Subcutaneous abdominal adipose tissue (tissue), 5 donors: Measurements from ENCODE around the gene TBX15.
"Not testable (repeated sequence)": the region's sequence is repeated elsewhere in the genome, so short reads cannot be mapped to it uniquely, and the experiment has no call there.

Experiments used
- H3K27ac ChIP-seq: one replicate; pipeline ENCODE4 v1.7.0; 2013; ENCODE audit warnings: low read depth, mild to moderate bottlenecking, inconsistent platforms, low read length, moderate library complexity
- H3K27me3 ChIP-seq, 5 donors: one replicate each; pipeline ENCODE4 v1.7.0; 2013; ENCODE audit warnings: low read length in 5 of 5, inconsistent platforms in 1 of 5; ENCODE audit not compliant: control insufficient read depth in 5 of 5, insufficient read depth in 4 of 5
- H3K36me3 ChIP-seq, 5 donors: one replicate each; pipeline ENCODE4 v1.7.0; 2013; ENCODE audit warnings: low read length in 5 of 5; ENCODE audit not compliant: control insufficient read depth in 5 of 5, insufficient read depth in 5 of 5
- H3K4me1 ChIP-seq, 5 donors: one replicate each; pipeline ENCODE4 v1.7.0; 2013; ENCODE audit warnings: low read length in 5 of 5, mild to moderate bottlenecking in 3 of 5, moderate library complexity in 1 of 5; ENCODE audit not compliant: control insufficient read depth in 5 of 5, insufficient read depth in 5 of 5
- H3K4me3 ChIP-seq, 5 donors: one replicate each; pipeline ENCODE4 v1.7.0; 2013; ENCODE audit warnings: low read length in 5 of 5, low read depth in 1 of 5
- H3K9ac ChIP-seq, 5 donors: one replicate each; pipeline ENCODE4 v1.7.0; 2013; ENCODE audit warnings: low read length in 5 of 5, mild to moderate bottlenecking in 4 of 5, moderate library complexity in 3 of 5
- H3K9me3 ChIP-seq, 5 donors: one replicate each; pipeline ENCODE4 v1.7.0; 2013; ENCODE audit warnings: low read length in 5 of 5; ENCODE audit not compliant: control insufficient read depth in 5 of 5
- donor health status: healthy.
- donor health status: healthy.
- donor health status: healthy.
- donor health status: healthy.
- donor health status: healthy.

The TBX15 gene

DNA sequence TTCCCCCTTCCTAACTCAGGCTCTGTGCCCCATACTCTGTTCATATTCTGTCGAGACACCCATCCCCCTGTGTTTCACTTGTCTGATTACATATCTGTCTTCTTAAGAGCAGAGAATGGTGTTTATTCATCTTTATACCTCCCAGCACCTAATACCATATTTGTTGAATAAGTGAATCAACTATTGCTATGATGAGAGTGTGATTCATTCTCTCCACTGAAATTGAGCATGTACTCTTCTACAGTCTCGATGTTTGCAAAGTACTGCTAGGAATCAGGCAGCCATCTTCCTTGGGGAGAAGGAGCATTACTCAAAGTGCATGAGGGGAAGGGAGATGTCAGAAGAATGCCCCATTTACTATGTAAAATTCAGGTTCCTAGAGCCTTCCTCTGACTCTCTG lies 27.0 kb downstream of the TBX15 start:
- Histone ChIP-seq H3K9me3 (peaks cover 0 to 2% (median 0%) of the 10 kb centered on the region in 5 donors), H3K9ac (peak overlapping the region in 1 of 5 donors; percentile 5), H3K4me3 (no peak overlapping the region), H3K36me3 (no peaks in the 10 kb centered on the region), H3K27ac (peak overlapping the region; percentile 75), H3K4me1 (peaks cover 19 to 58% (median 44%) of the 10 kb centered on the region in 5 donors), H3K27me3 (no peaks in the 10 kb centered on the region)

DNA sequence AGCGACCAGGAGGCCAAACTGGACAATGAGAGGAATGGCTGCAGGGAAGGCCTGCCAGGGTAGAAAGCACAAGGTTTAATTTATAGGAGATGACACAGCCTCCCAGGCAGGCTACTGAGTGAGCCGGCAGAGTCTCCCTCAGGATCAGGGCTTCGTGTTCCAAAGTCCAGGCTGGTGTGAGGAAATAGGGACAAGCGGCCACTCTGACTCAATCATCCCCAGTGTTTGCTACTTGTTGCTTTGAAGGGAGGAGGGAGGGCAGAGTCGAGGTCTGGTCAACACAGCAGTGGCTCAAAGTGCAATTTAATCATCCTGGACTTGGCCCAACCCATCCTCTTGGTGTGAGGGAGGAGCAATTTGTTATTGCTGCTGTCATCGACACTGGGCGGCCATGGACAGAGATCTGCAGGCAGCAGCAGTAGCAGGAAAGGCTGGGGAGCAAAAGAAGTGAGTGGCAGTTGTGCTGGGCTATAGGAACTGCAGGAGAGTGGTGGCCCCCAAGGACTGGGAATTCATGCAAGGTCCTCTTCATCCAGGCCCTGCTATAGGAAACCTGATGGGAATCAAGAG lies 27.5 kb downstream of the TBX15 start:
- Histone ChIP-seq H3K27ac (peak overlapping the region; percentile 90), H3K4me3 (peak overlapping the region in 2 of 5 donors; percentile 2 to 35), H3K9me3 (peaks cover 0 to 2% (median 0%) of the 10 kb centered on the region in 5 donors), H3K9ac (peak overlapping the region in 3 of 5 donors; percentile 5 to 56 (median 48)), H3K27me3 (no peaks in the 10 kb centered on the region), H3K4me1 (peaks cover 19 to 56% (median 42%) of the 10 kb centered on the region in 5 donors), H3K36me3 (no peaks in the 10 kb centered on the region)

DNA sequence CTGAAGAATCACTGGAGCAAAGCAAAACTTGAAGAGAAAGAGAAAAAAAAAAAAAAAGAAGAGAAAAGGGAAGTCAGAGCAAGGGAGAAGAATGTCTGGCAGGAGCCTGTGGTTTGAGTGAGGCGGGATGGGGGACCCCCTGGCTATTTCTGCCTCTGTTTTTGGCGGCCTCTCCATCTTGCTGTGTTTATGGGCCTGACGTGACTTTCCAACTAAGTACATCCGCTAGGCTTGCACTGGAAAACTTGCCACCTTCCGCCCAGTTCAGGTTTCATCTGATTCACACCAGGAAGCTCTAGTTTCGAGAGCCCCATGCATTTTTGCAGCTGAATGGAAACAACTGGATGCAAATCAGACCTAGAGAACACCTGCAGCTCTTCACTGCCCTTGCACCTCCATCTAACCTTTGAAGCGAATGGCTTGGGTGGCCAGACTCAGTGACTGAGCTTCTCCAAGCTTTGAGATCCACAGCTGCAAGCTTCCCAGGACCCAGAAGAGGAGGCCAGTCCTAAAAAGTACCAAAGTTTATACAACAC lies 28.0 kb downstream of the TBX15 start:
- Histone ChIP-seq H3K9me3 (peaks cover 0 to 2% (median 0%) of the 10 kb centered on the region in 5 donors), H3K27ac (peak overlapping the region; percentile 90), H3K27me3 (no peaks in the 10 kb centered on the region), H3K4me3 (peak overlapping the region in 2 of 5 donors; percentile 2 to 35), H3K4me1 (peaks cover 19 to 56% (median 42%) of the 10 kb centered on the region in 5 donors), H3K9ac (peak overlapping the region in 2 of 5 donors; percentile 48 to 56), H3K36me3 (no peaks in the 10 kb centered on the region)

DNA sequence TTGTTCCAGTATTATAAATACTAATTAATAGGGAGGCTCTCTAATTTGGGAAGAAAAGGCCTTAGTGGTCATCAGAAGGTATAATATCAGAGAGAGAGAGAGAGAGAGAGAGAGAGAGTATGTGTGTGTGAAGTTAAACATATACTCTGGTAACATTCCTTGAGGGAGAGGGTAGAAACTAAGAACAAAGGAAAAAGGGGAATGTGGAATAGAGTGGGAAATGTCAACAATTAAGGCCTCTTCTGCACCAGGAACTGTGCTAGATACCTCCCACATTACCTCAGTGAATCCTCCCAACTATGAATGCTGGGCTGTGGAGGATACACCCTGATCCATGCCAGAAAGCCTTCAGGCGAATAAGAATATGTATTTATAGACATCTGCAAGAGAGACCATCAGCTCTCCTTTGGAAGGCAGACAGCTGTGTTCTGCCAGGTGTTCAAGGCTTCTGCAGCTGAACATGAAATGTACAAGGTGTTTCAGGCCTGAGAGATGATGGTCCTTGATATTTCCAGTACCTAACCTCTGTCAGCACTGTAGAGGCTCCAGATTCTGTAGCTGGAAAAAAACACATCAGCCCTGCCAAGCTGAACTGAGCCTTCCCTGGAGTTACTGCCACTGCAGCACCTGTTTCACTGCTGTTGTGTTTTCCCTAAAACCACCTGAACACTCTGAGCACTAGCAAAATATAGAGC lies 29.1 kb downstream of the TBX15 start:
- peak overlapping the region in 1 of 5 donors; percentile 22 for H3K9ac ChIP-seq
- H3K27me3 ChIP-seq = no peaks in the 10 kb centered on the region
- no peak overlapping the region for H3K4me3 ChIP-seq
- H3K9me3 ChIP-seq = peaks cover 0 to 2% (median 0%) of the 10 kb centered on the region in 5 donors
- H3K36me3 ChIP-seq = no peaks in the 10 kb centered on the region
- peaks cover 19 to 49% (median 36%) of the 10 kb centered on the region in 5 donors for H3K4me1 ChIP-seq
- peak overlapping the region; percentile 90 for H3K27ac ChIP-seq

DNA sequence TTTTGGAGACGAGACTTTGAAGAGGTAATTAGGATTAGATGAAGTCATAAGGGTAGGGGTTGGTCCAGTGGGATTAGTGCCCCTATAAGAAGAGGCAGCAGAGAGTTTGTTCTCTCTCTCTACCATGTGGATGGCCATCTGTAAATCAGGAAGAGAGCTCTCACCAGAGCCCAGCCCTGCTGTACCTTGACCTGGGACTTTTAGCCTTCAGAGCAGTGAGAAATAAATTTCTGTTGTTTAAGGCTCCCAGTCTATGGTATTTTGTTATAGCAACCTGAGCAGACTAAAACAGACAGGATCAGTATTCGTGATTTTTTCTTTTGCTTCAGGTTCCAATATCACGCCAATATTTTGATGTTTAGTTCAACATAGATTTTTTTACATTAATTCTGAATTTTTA lies 30.0 kb downstream of the TBX15 start:
- Histone ChIP-seq H3K4me1 (peaks cover 15 to 44% (median 28%) of the 10 kb centered on the region in 5 donors), H3K4me3 (no peak overlapping the region), H3K9ac (no peak overlapping the region), H3K27ac (peak overlapping the region; percentile 90), H3K36me3 (no peaks in the 10 kb centered on the region), H3K9me3 (peaks cover 0 to 2% (median 0%) of the 10 kb centered on the region in 5 donors), H3K27me3 (no peaks in the 10 kb centered on the region)

DNA sequence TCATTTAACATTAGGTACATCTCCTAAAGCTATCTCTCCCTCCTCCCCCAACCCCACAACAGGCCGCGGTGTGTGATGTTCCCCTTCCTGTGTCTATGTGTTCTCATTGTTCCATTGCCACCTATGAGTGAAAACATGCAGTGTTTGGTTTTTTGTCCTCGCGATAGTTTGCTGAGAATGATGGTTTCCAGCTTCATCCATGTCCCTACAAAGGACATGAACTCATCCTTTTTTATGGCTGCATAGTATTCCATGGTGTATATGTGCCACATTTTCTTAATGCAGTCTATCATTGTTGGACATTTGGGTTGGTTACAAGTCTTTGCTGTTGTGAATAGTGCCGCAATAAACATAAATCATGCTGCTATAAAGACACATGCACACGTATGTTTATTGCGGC lies 30.6 kb downstream of the TBX15 start:
- not testable (repeated sequence) for H3K27me3 ChIP-seq, H3K9me3 ChIP-seq, H3K27ac ChIP-seq, H3K4me3 ChIP-seq, H3K36me3 ChIP-seq, H3K9ac ChIP-seq
- H3K4me1 ChIP-seq = peaks cover 14 to 40% (median 28%) of the 10 kb centered on the region in 5 donors

DNA sequence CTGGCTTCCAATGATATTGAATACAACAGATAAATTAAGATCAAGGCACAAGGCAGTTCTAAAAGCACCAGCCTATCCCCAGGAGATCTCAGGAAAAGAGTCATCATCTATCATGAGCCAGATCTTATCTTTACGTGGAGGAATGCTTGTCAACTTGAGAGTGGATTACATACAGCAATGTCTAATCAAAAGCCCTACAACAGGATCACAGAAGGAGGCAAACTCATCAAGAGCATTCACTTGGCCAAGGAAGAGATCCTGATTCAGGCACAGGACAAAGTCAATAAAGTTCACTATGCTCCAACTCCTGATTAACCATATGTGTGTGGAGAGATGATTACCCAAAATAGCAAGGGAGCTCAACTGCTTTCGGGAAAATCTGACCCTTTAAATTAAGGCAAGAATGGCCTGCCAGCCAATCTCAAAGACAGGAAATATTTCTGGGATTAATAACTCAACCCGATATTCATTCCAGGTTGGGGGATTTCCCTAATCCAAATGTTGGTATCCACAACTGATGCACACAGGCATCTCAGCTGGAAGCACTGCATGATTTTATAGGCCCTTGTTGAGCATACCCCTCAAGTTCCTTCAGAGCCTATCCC lies 33.7 kb downstream of the TBX15 start:
- peaks cover 0 to 2% (median 0%) of the 10 kb centered on the region in 5 donors for H3K9me3 ChIP-seq
- H3K27me3 ChIP-seq = no peaks in the 10 kb centered on the region
- no peak overlapping the region for H3K4me3 ChIP-seq
- H3K27ac ChIP-seq = peak overlapping the region; percentile 0
- no peak overlapping the region for H3K9ac ChIP-seq
- H3K36me3 ChIP-seq = peaks cover 0 to 3% (median 0%) of the 10 kb centered on the region in 5 donors
- H3K4me1 ChIP-seq = peaks cover 1 to 16% (median 9%) of the 10 kb centered on the region in 5 donors

DNA sequence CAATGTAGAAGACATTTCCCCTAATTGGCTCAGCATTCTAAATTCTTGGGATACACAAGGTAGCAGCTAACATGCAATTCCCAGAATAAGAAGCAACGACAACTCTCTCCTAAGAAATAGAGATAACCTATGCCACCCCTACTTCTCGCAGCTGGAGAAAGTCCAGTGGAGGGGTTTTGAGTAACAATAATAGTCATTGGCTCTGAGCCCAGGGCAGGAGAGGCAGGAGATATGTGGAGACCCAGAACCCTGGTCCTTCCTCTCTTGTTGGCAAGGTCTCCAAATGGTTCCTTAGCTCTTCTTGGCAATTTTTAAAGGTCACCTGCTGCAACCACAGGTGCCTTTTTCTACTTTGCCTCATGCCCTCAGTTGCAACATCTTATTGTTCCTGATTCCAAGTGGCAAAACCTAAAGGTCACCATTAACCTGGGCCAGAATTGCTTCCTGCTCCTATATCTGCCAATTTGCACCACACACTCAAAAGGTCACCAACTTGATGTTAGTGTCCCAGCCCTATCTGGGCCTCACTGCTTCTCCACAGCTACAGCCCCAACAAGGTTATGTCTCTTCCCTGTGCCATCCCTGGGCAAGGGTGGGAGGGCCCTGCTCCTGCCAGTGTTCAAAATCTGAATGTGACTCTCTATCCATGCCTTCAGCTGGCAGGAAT lies 36.7 kb downstream of the TBX15 start:
- H3K9me3 ChIP-seq = no peaks in the 10 kb centered on the region
- peaks cover 0 to 25% (median 17%) of the 10 kb centered on the region in 5 donors for H3K4me1 ChIP-seq
- peaks cover 0 to 3% (median 0%) of the 10 kb centered on the region in 5 donors for H3K36me3 ChIP-seq
- H3K4me3 ChIP-seq = no peak overlapping the region
- no peak overlapping the region for H3K9ac ChIP-seq
- no peaks in the 10 kb centered on the region for H3K27me3 ChIP-seq
- H3K27ac ChIP-seq = no peak overlapping the region

DNA sequence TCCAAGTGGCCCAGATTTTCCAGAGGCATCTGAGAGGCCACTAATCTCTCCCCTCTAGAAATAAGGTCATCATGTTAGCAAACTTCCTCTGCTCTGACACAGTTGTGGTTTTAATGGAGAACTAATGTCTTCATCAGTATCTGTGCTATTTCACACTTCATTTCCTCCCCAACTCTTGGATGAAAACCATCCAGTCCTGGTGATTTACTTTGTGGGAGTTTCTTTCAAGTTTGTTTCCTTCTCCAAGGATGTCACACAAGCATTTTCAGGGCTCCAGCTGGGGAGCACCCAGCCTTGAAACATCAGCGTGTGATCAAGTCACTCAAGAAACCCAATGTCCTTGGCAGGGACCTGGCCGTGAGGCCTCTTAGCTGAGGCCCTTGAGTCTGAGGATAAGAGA lies 38.8 kb downstream of the TBX15 start:
- Histone ChIP-seq H3K4me1 (peaks cover 0 to 35% (median 22%) of the 10 kb centered on the region in 5 donors), H3K9ac (no peak overlapping the region), H3K36me3 (peaks cover 0 to 3% (median 0%) of the 10 kb centered on the region in 5 donors), H3K4me3 (no peak overlapping the region), H3K9me3 (no peaks in the 10 kb centered on the region), H3K27ac (no peak overlapping the region), H3K27me3 (no peaks in the 10 kb centered on the region)
